ENCODE measurements around the gene EYS. TPM values are rescaled to one million over a fixed set of nuclear protein-coding genes. Genes with fewer than 3 reads are reported as not detected.

Gene EYS
- total and polyA plus RNA-seq, 2 of the 8 experiments (the other 6 are each of a cell fraction or from before 2014, with no cell fraction given) = 0.05 to 0.13 TPM

DNA sequence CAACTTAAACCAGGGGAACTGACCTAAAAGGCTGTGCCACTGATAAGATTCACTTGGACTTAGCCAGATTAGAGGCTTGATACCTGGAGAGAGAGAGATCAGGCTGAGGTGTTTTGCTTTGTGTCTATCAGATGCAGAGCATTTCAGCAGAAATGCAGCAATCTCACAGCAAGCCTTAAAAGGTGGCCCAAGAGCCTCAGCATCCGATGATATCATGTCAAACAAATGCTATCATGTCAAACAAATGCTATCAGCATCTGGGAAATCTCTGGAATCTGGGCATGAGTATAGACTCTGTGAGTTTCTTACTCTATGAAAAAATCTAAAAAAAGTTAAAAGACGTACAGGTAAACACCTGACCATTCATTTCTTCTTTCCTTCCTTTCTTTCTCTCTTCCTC is 718.9 kb downstream of the EYS start (continued):
- no peak for TF ChIP-seq CHD7 (IDR thresholded peaks at IDR 0.05; ENCODE audit: insufficient replicate concordance, low read length)

Measured in H1 (cell line).